IMR-90 (cell line): ENCODE data around the gene IFITM10.

Experiments used
- CTCF ChIP-seq: conservative IDR thresholded peaks from 2 replicates; pipeline ENCODE4 v1.5.1; 2012; ENCODE audit warnings: mild to moderate bottlenecking, low read depth, low read length, improper control_type of control experiment
- FOS ChIP-seq: fragments of 150-350 bp; IDR thresholded peaks from 2 replicates; pipeline ENCODE4 v1.6.1; 2016; ENCODE audit warnings: low read depth, low read length
- MXI1 ChIP-seq: IDR thresholded peaks from 2 replicates; pipeline ENCODE4 v1.6.1; 2012; ENCODE audit warnings: low read depth, mild to moderate bottlenecking, low read length, moderate library complexity, borderline replicate concordance
- POLR2A ChIP-seq: IDR thresholded peaks from 2 replicates; pipeline ENCODE4 v1.6.1; 2012; ENCODE audit warnings: mild to moderate bottlenecking, low read depth, low read length
- RAD21 ChIP-seq: IDR thresholded peaks from 2 replicates; pipeline ENCODE4 v1.6.1; 2012; ENCODE audit warnings: low read length, improper control_type of control experiment
- RFX5 ChIP-seq: IDR thresholded peaks from 2 replicates; pipeline ENCODE4 v1.8.0; 2012; ENCODE audit warnings: low read depth, mild to moderate bottlenecking, low read length, moderate library complexity

- TF ChIP-seq CTCF: no peak
- no peak for TF ChIP-seq RAD21
- no peak for TF ChIP-seq POLR2A
- TF ChIP-seq FOS: no peak
- TF ChIP-seq MXI1: no peak
- TF ChIP-seq RFX5: no peak
Observed at GRCh38 chr11:1784761-1785650, 34.6 kb upstream of the IFITM10 start.
